Gastroesophageal sphincter (tissue), 4 donors: Measurements from ENCODE around the gene CD300LG. TPM values are rescaled to one million over a fixed set of nuclear protein-coding genes. Genes with fewer than 3 reads are reported as not detected.
A peak's percentile ranks its signal among the peaks of the same experiment; 100 is the strongest.

ENCODE experiments used
- ATAC-seq: fragments of 150-250 bp; one replicate; pipeline ENCODE4 v1.9.1; 2016; ENCODE audit warnings: mild to moderate bottlenecking, moderate library complexity
- H3K27ac ChIP-seq, 4 donors: fragments of 200-600 bp; sonication (generic) in 3 of 4; 1 replicate in 3 of 4; 2 replicates in 1 of 4; pipeline ENCODE4 v1.5.1; 2016 to 2019
- H3K27me3 ChIP-seq: fragments of 200-600 bp; sonication (generic); one replicate; pipeline ENCODE4 v1.5.1; 2019
- H3K36me3 ChIP-seq, 2 donors: fragments of 200-600 bp; sonication (generic); one replicate each; pipeline ENCODE4 v1.5.1; 2019; ENCODE audit warnings: control low read depth in 1 of 2
- H3K4me1 ChIP-seq, 3 donors: fragments of 200-600 bp; sonication (generic); 1 replicate in 2 of 3; 2 replicates in 1 of 3; pipeline ENCODE4 v1.5.1; 2016 to 2019; ENCODE audit warnings: control low read depth in 2 of 3
- H3K4me3 ChIP-seq, 2 donors: fragments of 200-600 bp; sonication (generic); one replicate each; pipeline ENCODE4 v1.5.1; 2019; ENCODE audit warnings: mild to moderate bottlenecking in 1 of 2, moderate library complexity in 1 of 2
- H3K9me3 ChIP-seq, 3 donors: fragments of 200-600 bp; sonication (generic); one replicate each; pipeline ENCODE4 v1.5.1; 2017 to 2019; ENCODE audit warnings: control low read depth in 2 of 3
- CTCF ChIP-seq, 4 experiments: fragments of 200-600 bp in 2 of 4; fragments of 450-650 bp in 2 of 4; sonication (generic) in 1 of 4; IDR thresholded peaks; one replicate each; pipeline ENCODE4 v1.5.1; 2017 to 2019; ENCODE audit warnings: antibody characterized with exemption in 4 of 4, mild to moderate bottlenecking in 2 of 4, moderate library complexity in 2 of 4
- EP300 ChIP-seq: sonication (generic); formaldehyde crosslinking; IDR thresholded peaks from one replicate; pipeline ENCODE4 v1.6.1; 2017; ENCODE audit warnings: antibody characterized with exemption, mild to moderate bottlenecking
- POLR2A ChIP-seq, 2 donors: fragments of 450-650 bp; IDR thresholded peaks; one replicate each; pipeline ENCODE4 v1.6.1; 2017; ENCODE audit warnings: antibody characterized with exemption in 2 of 2, mild to moderate bottlenecking in 2 of 2, moderate library complexity in 1 of 2
- POLR2AphosphoS5 ChIP-seq: sonication (generic); formaldehyde crosslinking; IDR thresholded peaks from one replicate; pipeline ENCODE4 v1.6.1; 2017; ENCODE audit warnings: antibody characterized with exemption
- WGBS, 2 donors: methylation state at CpG; one replicate each; pipeline ENCODE4 v1.1.5; 2018; ENCODE audit warnings: low coverage in 1 of 2; 5-methylcytosine and 5-hydroxymethylcytosine counted together
- total RNA-seq, 4 donors: library from RNA; depleted of rRNA; stranded (reverse); fragments of >200 nt; gene quantifications; one replicate each; pipeline ENCODE4 v1.1.0, GENCODE V29; 2016

The CD300LG gene
- total RNA-seq, 4 donors from 2014 or later, result 1.6 to 16.2 (median 3.7) TPM

DNA sequence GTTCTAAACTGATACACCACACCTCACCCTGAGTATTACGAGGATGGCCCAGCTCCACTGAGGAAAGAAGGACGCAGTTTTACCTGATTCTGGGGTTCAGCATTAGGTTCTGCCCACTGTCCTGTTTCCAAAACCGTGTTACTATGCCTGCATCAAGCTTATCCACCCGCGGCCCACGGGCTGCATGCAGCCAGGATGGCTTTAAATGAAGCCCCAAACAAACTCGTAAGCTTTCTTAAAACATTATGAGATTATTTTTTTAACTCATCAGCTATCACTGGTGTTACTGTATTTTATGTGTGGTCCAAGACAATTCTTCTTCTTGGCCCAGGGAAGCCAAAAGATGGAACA lies 4.0 kb upstream of the CD300LG start:
- Histone ChIP-seq H3K4me1 (peaks cover 0 to 37% (median 4%) of the 10 kb centered on the region in 3 donors), H3K27me3 (no peaks in the 10 kb centered on the region), H3K27ac (no peak overlapping the region), H3K4me3 (no peak overlapping the region), H3K36me3 (no peaks in the 10 kb centered on the region), H3K9me3 (no peaks in the 10 kb centered on the region)
- WGBS, 2 donors, result 27 to 52% methylated on average over 5 to 6 of the region's 7 CpGs
- TF ChIP-seq POLR2AphosphoS5 (no peak), POLR2A (IDR thresholded peaks at IDR 0.05) (no peak), CTCF (IDR thresholded peaks at IDR 0.05) (no peak), EP300 (no peak)
- ATAC-seq, result no peak

DNA sequence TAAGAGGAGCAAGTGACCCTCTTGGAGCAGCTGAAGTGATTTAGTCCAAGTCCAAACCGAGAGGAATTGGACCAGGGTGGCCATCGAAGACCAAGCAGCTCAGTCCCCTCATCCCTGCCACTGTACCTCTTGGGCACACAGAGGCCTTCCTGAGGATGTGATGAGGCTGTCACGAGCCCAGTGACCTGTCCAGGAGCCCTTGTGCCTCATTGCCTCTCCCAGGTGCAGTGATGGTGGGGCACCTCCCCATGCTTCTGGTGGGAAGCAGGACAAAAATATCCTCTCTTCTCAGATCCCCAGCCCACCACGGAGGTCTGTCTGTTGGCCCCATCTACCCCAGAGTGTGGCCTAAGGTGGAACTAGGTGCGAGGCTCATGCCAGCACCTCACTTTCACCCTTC lies 2.7 kb upstream of the CD300LG start:
- H3K9me3 ChIP-seq, result no peaks in the 10 kb centered on the region
- TF ChIP-seq POLR2A (IDR thresholded peaks at IDR 0.05) (no peak), POLR2AphosphoS5 (no peak), CTCF (IDR thresholded peaks at IDR 0.05) (no peak), EP300 (no peak)
- H3K27ac ChIP-seq, result no peak overlapping the region
- no CpG with 5 or more reads among the region's 5 CpGs for WGBS, 2 donors
- H3K4me3 ChIP-seq, result no peak overlapping the region
- ATAC-seq, result no peak
- no peaks in the 10 kb centered on the region for H3K36me3 ChIP-seq
- peaks cover 0 to 37% (median 4%) of the 10 kb centered on the region in 3 donors for H3K4me1 ChIP-seq
- no peaks in the 10 kb centered on the region for H3K27me3 ChIP-seq

GRCh38 chr17:43845766-43846165 lies 1.2 kb upstream of the CD300LG start:
- Histone ChIP-seq H3K27me3 (no peaks in the 10 kb centered on the region), H3K4me3 (no peak overlapping the region), H3K27ac (peak overlapping the region in 2 of 4 donors; percentile 9 to 39), H3K4me1 (peaks cover 0 to 34% (median 4%) of the 10 kb centered on the region in 3 donors), H3K9me3 (no peaks in the 10 kb centered on the region), H3K36me3 (no peaks in the 10 kb centered on the region)
- WGBS, 2 donors, result 46 to 49% methylated on average over 4 of the region's 4 CpGs
- TF ChIP-seq CTCF (IDR thresholded peaks at IDR 0.05) (no peak), POLR2AphosphoS5 (no peak), EP300 (no peak), POLR2A (IDR thresholded peaks at IDR 0.05) (no peak)
- ATAC-seq, result no peak

GRCh38 chr17:43846221-43846712 lies 709 bp upstream of the CD300LG start:
- peaks cover 0 to 29% (median 4%) of the 10 kb centered on the region in 3 donors for H3K4me1 ChIP-seq
- ATAC-seq, result peak; percentile 95
- H3K36me3 ChIP-seq, result no peaks in the 10 kb centered on the region
- no peak overlapping the region for H3K4me3 ChIP-seq
- no peaks in the 10 kb centered on the region for H3K9me3 ChIP-seq
- no peaks in the 10 kb centered on the region for H3K27me3 ChIP-seq
- TF ChIP-seq POLR2AphosphoS5 (peak; percentile 19), EP300 (no peak), CTCF (IDR thresholded peaks at IDR 0.05) (peak in 3 of 4 experiments; percentile 93 to 99 (median 98))
- WGBS, 2 donors, result 17 to 20% methylated on average over 2 to 5 of the region's 13 CpGs
- peak overlapping the region in 2 of 4 donors; percentile 9 to 39 for H3K27ac ChIP-seq

- peaks cover 0 to 19% (median 4%) of the 10 kb centered on the region in 3 donors for H3K4me1 ChIP-seq
- no peak for ATAC-seq
- no peak overlapping the region for H3K27ac ChIP-seq
- WGBS, 2 donors, result 47% methylated on average over 3 of the region's 10 CpGs; no CpG with 5 or more reads in 1 of the 2 donors
- no peaks in the 10 kb centered on the region for H3K36me3 ChIP-seq
- H3K4me3 ChIP-seq, result no peak overlapping the region
- peaks cover 13% of the 10 kb centered on the region for H3K27me3 ChIP-seq
- TF ChIP-seq EP300, result no peak
- no peak for TF ChIP-seq POLR2AphosphoS5
- no peak for TF ChIP-seq CTCF (IDR thresholded peaks at IDR 0.05)
- no peak for TF ChIP-seq POLR2A (IDR thresholded peaks at IDR 0.05)
- no peaks in the 10 kb centered on the region for H3K9me3 ChIP-seq
Observed at GRCh38 chr17:43848601-43849000, 1.6 kb downstream of the CD300LG start.
